Measurements from ENCODE around the gene AGPS.
"Not testable (repeated sequence)": the region's sequence is repeated elsewhere in the genome, so short reads cannot be mapped to it uniquely, and the experiment has no call there.

AGPS gene

GRCh38 chr2:177424120-177424519, 31.5 kb downstream of the AGPS start:
- DNase-seq, result not testable (repeated sequence)

GRCh38 chr2:177424620-177425019, 32.0 kb downstream of the AGPS start:
- DNase-seq, result not testable (repeated sequence)

- no peak for DNase-seq
These were observed 34.7 kb downstream of the AGPS start for GRCh38 chr2:177427316-177427715.

- DNase-seq, result not testable (repeated sequence)
These were observed 35.4 kb downstream of the AGPS start for GRCh38 chr2:177427936-177428335.

- no peak for DNase-seq
These were observed 37.2 kb downstream of the AGPS start for GRCh38 chr2:177429688-177430325.

GRCh38 chr2:177430411-177430810, 37.8 kb downstream of the AGPS start:
- DNase-seq, result no peak

GRCh38 chr2:177431111-177431725, 38.6 kb downstream of the AGPS start:
- DNase-seq, result not testable (repeated sequence)

GRCh38 chr2:177432703-177433102, 40.1 kb downstream of the AGPS start:
- DNase-seq, result no peak

GRCh38 chr2:177433402-177433801, 40.8 kb downstream of the AGPS start:
- DNase-seq, result no peak

- DNase-seq, result no peak
These were observed 41.9 kb downstream of the AGPS start for GRCh38 chr2:177434475-177434874.

- no peak for DNase-seq
These were observed 52.6 kb downstream of the AGPS start for GRCh38 chr2:177445200-177445599.

GRCh38 chr2:177448031-177448430, 55.5 kb downstream of the AGPS start:
- DNase-seq, result no peak

GRCh38 chr2:177449159-177449558, 56.6 kb downstream of the AGPS start:
- DNase-seq, result no peak

- DNase-seq, result no peak
These were observed 62.6 kb downstream of the AGPS start for GRCh38 chr2:177455187-177455586.

- DNase-seq, result not testable (repeated sequence)
These were observed 67.2 kb downstream of the AGPS start for GRCh38 chr2:177459756-177460155.

- DNase-seq, result no peak
These were observed 68.5 kb downstream of the AGPS start for GRCh38 chr2:177460973-177461585.

GRCh38 chr2:177464549-177464948, 72.0 kb downstream of the AGPS start:
- no peak for DNase-seq

GRCh38 chr2:177465400-177466138, 73.0 kb downstream of the AGPS start:
- no peak for DNase-seq

GRCh38 chr2:177466337-177467195, 74.0 kb downstream of the AGPS start:
- DNase-seq, result no peak

- DNase-seq, result no peak
These were observed 75.1 kb downstream of the AGPS start for GRCh38 chr2:177467646-177468045.

GRCh38 chr2:177471990-177472389, 79.4 kb downstream of the AGPS start:
- DNase-seq, result no peak

GRCh38 chr2:177474301-177474700, 81.7 kb downstream of the AGPS start:
- no peak for DNase-seq

- DNase-seq, result no peak
These were observed 82.4 kb downstream of the AGPS start for GRCh38 chr2:177474998-177475397.
